IgD-negative memory B cell (primary cell): Measurements from ENCODE around the gene SLC5A2. TPM values are rescaled to one million over a fixed set of nuclear protein-coding genes. Genes with fewer than 3 reads are reported as not detected.
A peak's percentile ranks its signal among the peaks of the same experiment; 100 is the strongest.
"Not testable (repeated sequence)": the region's sequence is repeated elsewhere in the genome, so short reads cannot be mapped to it uniquely, and the experiment has no call there.

Source experiments
- H3K27ac Mint-ChIP-seq, 3 donors: one replicate each; pipeline ENCODE4 v1.8.0; 2020 to 2022; ENCODE audit warnings: mild to moderate bottlenecking in 3 of 3, mixed read lengths in 3 of 3, moderate library complexity in 1 of 3
- H3K27me3 Mint-ChIP-seq: one replicate; pipeline ENCODE4 v1.8.0; 2021; ENCODE audit warnings: mixed read lengths
- H3K36me3 Mint-ChIP-seq: one replicate; pipeline ENCODE4 v1.8.0; 2020; ENCODE audit warnings: mild to moderate bottlenecking, mixed read lengths
- H3K4me1 Mint-ChIP-seq, 3 donors: one replicate each; pipeline ENCODE4 v1.8.0; 2020 to 2022; ENCODE audit warnings: mixed read lengths in 3 of 3, mild to moderate bottlenecking in 1 of 3
- H3K4me3 Mint-ChIP-seq, 4 donors: one replicate each; pipeline ENCODE4 v1.8.0; 2020 to 2022; ENCODE audit warnings: mild to moderate bottlenecking in 4 of 4, mixed read lengths in 4 of 4, moderate library complexity in 3 of 4
- H3K9me3 Mint-ChIP-seq, 3 donors: one replicate each; pipeline ENCODE4 v1.8.0; 2020 to 2021; ENCODE audit warnings: mixed read lengths in 3 of 3, mild to moderate bottlenecking in 1 of 3
- polyA plus RNA-seq: library from polyadenylated mRNA; unstranded; fragments of 300-500 nt; fragmentation: Illumina TruSeq; gene quantifications from one replicate; pipeline ENCODE4 v1.2.3, GENCODE V29; 2021

The SLC5A2 gene
- polyA plus RNA-seq: 0.94 TPM

DNA sequence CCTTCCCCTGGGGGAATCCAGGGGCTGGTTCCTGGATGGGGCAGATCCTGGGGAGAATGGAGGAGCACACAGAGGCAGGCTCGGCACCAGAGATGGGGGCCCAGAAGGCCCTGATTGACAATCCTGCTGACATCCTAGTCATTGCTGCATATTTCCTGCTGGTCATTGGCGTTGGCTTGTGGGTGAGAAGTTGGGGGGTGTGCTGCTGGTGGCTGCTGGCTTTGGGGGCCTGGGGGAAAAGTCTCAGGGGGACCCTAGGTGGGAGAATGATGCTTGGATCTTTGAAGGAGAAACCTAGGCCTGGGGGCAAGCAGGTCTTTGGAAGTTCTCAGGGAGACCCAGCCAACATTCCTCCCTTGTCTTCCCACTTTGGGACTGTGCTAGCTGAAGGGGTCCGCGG, at the start of gene SLC5A2:
Gene SLC5A2 (plus strand): TSS at position 43 of the 400 bp plus-strand sequence. CDS start 14 bp downstream, at position 57.
- peak within 1 kb of the TSS in 1 of 4 donors; percentile 24 for H3K4me3 Mint-ChIP-seq
- H3K4me1 Mint-ChIP-seq: peaks cover 4 to 5% (median 4%) of the 10 kb centered on the region in 3 donors
- H3K27me3 Mint-ChIP-seq: peaks cover 8% of the 10 kb centered on the region
- H3K9me3 Mint-ChIP-seq: peaks cover 0 to 1% (median 0%) of the 10 kb centered on the region in 3 donors
- H3K36me3 Mint-ChIP-seq: peaks cover 2% of the 10 kb centered on the region
- no peak within 1 kb of the TSS for H3K27ac Mint-ChIP-seq

DNA sequence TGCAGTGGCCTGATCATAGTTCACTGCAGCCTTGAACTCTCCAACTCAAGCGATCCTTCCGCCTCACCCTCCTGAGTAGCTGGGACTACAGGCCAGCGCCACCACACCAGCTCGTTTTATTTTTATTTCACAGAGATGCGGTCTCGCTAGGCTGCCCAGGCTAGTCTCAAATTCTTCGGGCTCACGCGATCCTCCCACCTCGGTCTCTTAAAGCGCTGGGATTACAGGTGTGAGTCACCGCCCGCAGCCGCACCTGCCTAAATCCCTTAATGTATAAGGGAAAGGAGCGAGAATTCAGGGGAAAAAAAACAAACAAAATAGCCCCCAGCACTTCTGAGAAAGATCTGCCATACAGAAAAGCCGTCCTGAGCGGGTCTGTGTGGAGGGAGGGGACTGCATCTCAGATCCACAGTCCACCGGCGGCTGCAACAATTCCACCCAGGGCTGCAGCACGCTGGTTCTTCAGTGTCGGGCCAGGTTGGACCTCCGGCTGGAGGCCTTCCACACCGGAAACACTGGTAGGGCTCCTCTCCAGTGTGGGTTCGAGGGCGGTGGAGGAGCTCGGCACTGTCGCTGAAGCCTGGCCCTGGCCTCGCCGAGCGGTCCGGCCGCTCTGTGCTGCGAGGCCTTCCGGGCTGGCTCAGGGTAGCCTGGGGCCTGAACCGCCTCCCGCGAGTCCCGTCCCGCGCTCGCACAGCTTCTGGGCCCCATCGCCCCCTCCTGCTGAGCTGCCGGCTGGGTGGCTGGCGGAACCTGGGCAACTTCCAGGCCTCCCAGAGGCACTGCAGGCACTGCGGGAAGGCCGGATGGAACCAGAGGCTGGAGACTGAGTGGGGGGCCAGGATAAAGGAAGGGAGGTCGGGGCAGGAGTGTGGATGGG, 47.3 kb upstream of the SLC5A2 start:
- Mint-ChIP-seq H3K36me3 (no peaks in the 10 kb centered on the region), H3K27me3 (peaks cover 4% of the 10 kb centered on the region), H3K4me3 (no peak overlapping the region), H3K27ac (no peak overlapping the region), H3K9me3 (no peaks in the 10 kb centered on the region), H3K4me1 (peaks cover 11 to 17% (median 16%) of the 10 kb centered on the region in 3 donors)

GRCh38 chr16:31436221-31437045, 46.5 kb upstream of the SLC5A2 start:
- peaks cover 4% of the 10 kb centered on the region for H3K27me3 Mint-ChIP-seq
- peaks cover 11 to 17% (median 14%) of the 10 kb centered on the region in 3 donors for H3K4me1 Mint-ChIP-seq
- H3K27ac Mint-ChIP-seq: no peak overlapping the region
- H3K4me3 Mint-ChIP-seq: no peak overlapping the region
- H3K9me3 Mint-ChIP-seq: no peaks in the 10 kb centered on the region
- H3K36me3 Mint-ChIP-seq: no peaks in the 10 kb centered on the region

- Mint-ChIP-seq H3K27me3 (peaks cover 4% of the 10 kb centered on the region), H3K27ac (no peak overlapping the region), H3K9me3 (no peaks in the 10 kb centered on the region), H3K4me3 (no peak overlapping the region), H3K4me1 (peaks cover 15 to 22% (median 19%) of the 10 kb centered on the region in 3 donors), H3K36me3 (no peaks in the 10 kb centered on the region)
Observed at GRCh38 chr16:31438414-31438813, 44.5 kb upstream of the SLC5A2 start.

DNA sequence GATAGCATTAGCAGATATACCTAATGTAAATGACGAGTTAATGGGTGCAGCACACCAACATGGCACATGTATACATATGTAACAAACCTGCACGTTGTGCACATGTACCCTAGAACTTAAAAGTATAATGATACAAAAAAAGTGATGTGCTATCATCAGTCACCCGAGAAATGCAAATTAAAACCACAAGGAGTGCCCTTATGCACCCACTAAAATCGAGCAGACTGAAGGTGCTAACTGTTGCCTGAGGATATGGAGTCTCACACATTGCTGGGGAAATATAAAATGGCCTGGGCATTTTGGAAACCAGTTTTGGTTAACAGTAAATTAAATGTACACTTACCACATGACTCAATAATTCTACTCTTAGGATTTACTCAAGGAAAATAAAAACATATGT, 43.9 kb upstream of the SLC5A2 start:
- H3K4me1 Mint-ChIP-seq: peaks cover 15 to 22% (median 19%) of the 10 kb centered on the region in 3 donors
- H3K36me3 Mint-ChIP-seq, H3K27ac Mint-ChIP-seq, H3K27me3 Mint-ChIP-seq, H3K9me3 Mint-ChIP-seq: not testable (repeated sequence)
- H3K4me3 Mint-ChIP-seq: peak overlapping the region in 2 of 4 donors; percentile 1

DNA sequence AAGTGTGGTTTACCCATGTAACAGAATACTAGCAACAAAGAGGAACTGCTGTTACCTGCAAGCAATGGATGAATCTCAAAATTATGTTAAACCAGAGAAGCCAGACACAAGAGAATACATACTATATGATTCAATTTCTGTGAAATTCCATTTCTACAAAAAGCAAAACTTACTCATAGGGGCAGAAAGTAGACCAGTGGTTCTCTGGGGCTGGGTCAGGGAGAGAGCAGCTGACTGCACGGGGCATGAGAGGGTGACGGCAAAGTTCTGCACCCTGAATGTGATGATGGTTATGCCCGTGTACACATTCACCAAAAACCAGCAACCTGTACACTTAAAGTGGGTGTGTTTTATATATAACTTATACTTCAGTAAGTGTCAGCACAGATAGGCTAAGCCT, 43.4 kb upstream of the SLC5A2 start:
- H3K36me3 Mint-ChIP-seq: no peaks in the 10 kb centered on the region
- no peaks in the 10 kb centered on the region for H3K9me3 Mint-ChIP-seq
- H3K4me3 Mint-ChIP-seq: peak overlapping the region in 2 of 4 donors; percentile 1
- no peak overlapping the region for H3K27ac Mint-ChIP-seq
- peaks cover 15 to 22% (median 19%) of the 10 kb centered on the region in 3 donors for H3K4me1 Mint-ChIP-seq
- peaks cover 4% of the 10 kb centered on the region for H3K27me3 Mint-ChIP-seq

DNA sequence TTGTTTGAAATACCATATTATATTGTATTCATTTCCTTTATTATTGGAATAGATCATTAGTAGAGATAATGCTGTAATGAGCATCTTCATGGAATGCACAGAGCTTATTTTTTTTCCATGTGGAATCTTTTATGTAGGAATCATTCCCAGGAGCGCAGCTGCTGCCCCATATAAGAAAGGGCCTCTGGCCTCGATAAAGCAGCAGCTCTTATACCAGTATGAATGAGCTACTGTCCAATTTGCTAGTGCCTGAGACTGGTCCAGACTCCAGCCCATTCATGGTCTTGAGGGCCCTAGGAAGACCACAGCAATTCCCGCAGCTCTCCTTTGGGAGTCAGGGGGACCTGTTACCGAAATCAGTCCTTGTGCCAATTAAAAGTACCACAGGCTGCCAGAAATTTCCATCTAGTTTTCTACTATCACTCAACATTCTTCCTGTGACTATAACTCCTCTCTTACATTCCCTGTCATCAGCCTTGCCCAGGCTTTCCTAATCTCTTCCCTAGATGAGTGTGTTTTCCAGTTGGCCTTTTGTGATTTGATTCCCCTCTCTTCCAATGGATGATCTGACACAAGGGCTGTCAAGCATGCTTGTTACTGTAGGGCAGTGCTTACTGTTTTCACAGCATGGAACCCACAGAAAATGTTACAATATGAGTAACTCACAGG, 42.3 kb upstream of the SLC5A2 start:
- peak overlapping the region in 3 of 4 donors; percentile 1 to 59 (median 56) for H3K4me3 Mint-ChIP-seq
- H3K9me3 Mint-ChIP-seq: no peaks in the 10 kb centered on the region
- peaks cover 15 to 22% (median 19%) of the 10 kb centered on the region in 3 donors for H3K4me1 Mint-ChIP-seq
- H3K27ac Mint-ChIP-seq: no peak overlapping the region
- H3K27me3 Mint-ChIP-seq: peaks cover 4% of the 10 kb centered on the region
- no peaks in the 10 kb centered on the region for H3K36me3 Mint-ChIP-seq

- H3K27ac Mint-ChIP-seq: no peak overlapping the region
- no peaks in the 10 kb centered on the region for H3K36me3 Mint-ChIP-seq
- H3K27me3 Mint-ChIP-seq: peaks cover 4% of the 10 kb centered on the region
Observed at GRCh38 chr16:31441956-31442355, 41.0 kb upstream of the SLC5A2 start.

DNA sequence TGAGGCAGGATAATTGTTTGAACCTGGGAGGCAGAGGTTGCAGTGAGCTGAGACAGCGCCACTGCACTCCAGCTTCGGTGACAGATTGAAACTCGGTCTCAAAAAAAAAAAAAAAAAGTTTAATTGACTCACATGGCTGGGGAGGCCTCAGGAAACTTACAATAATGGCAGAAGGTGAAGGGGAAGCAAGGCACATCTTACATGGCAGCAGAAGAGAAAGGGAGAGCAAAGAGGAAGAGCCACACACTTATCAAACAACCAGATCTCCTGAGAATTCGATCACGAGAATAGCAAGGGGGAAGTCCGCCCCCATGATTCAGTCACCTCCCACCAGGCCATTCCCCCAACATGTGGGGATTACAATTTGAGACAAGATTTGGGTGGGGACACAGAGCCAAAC, 37.0 kb upstream of the SLC5A2 start:
- not testable (repeated sequence) for H3K36me3 Mint-ChIP-seq, H3K4me1 Mint-ChIP-seq, H3K27ac Mint-ChIP-seq, H3K27me3 Mint-ChIP-seq, H3K9me3 Mint-ChIP-seq
- peak overlapping the region in 1 of 4 donors; percentile 12 for H3K4me3 Mint-ChIP-seq

More at GRCh38 chr16:31441956-31442355, 41.0 kb upstream of the SLC5A2 start:
- Mint-ChIP-seq H3K9me3 (no peaks in the 10 kb centered on the region), H3K4me1 (peaks cover 15 to 22% (median 19%) of the 10 kb centered on the region in 3 donors), H3K4me3 (peak overlapping the region; percentile 59 to 86 (median 75))

DNA sequence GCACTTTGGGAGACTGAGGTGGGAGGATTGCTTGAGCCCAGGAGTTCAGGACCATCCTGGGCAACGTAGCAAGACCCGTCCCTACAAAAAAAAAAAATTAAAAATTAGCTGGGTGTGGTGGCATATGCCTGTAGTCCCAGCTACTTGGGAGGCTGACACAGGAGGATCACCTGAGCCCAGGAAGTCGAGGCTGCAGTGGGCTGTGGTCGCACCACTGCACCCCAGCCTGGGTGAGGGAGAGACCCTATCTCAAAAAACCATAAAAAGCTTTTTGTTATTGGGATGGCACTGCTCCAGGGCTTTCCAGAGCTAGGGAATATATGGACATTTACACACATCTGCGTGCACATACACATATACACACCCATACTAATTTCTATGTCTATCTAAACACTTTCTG, 31.7 kb upstream of the SLC5A2 start:
- H3K36me3 Mint-ChIP-seq: peaks cover 3% of the 10 kb centered on the region
- H3K27ac Mint-ChIP-seq: peak overlapping the region in 1 of 3 donors; percentile 53
- H3K9me3 Mint-ChIP-seq: no peaks in the 10 kb centered on the region
- H3K4me3 Mint-ChIP-seq: peak overlapping the region in 1 of 4 donors; percentile 40
- H3K27me3 Mint-ChIP-seq: no peaks in the 10 kb centered on the region
- peaks cover 15 to 24% (median 21%) of the 10 kb centered on the region in 3 donors for H3K4me1 Mint-ChIP-seq

DNA sequence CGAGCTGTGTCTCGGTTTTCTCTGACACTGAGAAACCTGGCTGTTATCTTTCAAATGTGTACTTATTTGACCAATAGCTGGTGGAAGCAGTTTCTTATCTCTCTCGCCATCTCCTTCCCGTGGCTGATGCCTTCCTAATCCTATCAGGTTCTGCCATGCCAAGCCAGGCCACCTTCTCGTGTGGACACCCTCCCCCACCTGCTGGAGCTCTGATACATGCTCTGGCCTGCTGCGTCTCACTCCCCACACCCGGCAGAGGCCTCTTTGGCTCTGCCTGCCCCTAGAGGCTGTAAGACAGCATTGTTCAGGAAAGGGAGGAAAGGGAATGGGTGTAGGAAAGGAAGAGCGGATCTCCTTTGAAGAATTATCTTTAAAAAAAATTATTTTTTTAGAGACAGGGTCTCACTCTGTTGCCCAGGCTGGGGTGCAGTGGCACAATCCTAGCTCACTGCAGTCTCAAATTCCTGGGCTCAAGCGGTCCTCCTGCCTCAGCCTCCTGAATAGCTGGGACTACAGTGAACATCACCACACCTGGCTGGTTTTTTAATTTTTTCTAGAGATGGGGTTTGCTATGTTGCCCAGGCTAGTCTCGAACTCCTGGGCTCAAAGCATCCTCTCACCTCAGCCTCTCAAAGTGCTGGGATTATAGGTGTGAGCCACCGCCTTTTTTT, 31.1 kb upstream of the SLC5A2 start:
- Mint-ChIP-seq H3K27ac (peak overlapping the region in 1 of 3 donors; percentile 77), H3K4me3 (peak overlapping the region in 1 of 4 donors; percentile 40), H3K4me1 (peaks cover 19 to 29% (median 21%) of the 10 kb centered on the region in 3 donors)

DNA sequence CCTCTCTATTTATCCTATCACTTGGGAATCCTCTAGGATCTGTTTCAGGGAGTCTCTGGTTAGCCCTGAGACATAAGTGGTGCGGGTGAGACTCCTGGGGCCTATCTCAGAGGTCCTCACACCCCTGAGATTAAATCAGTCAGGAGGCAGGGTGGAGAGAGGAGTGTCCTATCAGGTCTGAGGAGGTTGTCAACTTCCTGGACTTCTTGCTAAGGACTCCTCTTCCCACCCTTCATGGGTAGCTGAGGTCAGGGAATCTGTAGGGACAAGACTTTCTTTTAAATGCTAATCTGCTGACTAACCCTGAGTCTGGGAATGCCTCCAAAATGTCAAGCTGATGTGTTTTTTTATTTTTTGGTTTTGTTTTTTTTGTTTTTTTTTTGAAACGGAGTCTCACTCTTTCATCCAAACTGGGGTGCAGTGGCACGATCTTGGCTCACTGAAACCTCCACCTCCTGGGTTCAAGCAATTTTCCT, 30.3 kb upstream of the SLC5A2 start:
- Mint-ChIP-seq H3K4me1 (peaks cover 21 to 35% (median 23%) of the 10 kb centered on the region in 3 donors), H3K9me3 (no peaks in the 10 kb centered on the region), H3K4me3 (peak overlapping the region in 1 of 4 donors; percentile 32), H3K27me3 (no peaks in the 10 kb centered on the region), H3K36me3 (peaks cover 3% of the 10 kb centered on the region), H3K27ac (peak overlapping the region in 1 of 3 donors; percentile 77)

More for the DNA sequence above, 31.1 kb upstream of the SLC5A2 start:
- H3K9me3 Mint-ChIP-seq: no peaks in the 10 kb centered on the region
- H3K27me3 Mint-ChIP-seq: no peaks in the 10 kb centered on the region
- peaks cover 3% of the 10 kb centered on the region for H3K36me3 Mint-ChIP-seq

DNA sequence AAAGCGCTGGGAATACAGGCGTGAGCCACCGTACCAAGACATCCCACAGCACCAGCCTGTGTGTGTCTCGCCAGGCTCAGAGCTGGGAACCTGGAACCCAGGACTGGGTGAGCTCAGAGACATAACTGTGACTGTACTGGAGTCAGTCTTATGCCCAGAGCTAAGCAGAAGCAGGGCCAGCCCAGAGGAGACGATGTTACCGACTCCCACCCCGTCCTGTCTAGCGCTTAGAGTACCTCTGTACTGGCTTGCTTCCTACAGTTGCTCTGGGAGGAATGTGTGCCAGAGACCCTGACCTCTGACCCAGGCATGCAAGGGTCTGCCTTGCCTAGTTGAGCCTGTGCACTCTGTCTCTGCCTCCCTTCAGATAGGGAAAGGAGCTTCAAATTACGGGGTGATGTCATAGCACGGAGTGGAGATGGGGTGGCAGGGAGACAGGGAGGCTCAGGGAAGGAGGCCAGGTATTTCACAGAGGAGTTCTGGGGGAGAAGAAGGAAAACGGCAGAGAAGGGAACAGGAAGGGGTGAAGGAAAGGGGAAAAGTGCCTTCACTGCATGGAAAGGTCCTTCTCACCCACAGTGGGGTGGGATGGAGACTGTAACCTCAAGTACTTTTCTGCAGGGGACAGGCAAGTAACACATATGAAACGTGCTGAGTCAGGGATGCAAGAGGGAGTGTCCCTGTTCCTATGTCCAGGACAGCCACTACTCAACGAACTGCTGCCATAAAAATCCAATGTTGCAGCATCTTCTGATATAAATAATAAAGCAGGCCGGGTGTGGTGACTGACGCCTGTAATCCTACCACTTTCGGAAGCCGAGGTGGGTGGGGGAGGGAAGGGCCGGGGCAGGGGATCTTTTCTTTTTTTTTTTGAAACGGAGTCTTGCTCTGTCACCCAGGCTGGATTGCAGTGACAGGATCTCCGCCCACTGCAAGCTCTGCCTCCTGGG, 29.4 kb upstream of the SLC5A2 start:
- Mint-ChIP-seq H3K4me3 (no peak overlapping the region), H3K36me3 (peaks cover 3% of the 10 kb centered on the region), H3K27ac (peak overlapping the region; percentile 45 to 68 (median 55)), H3K27me3 (no peaks in the 10 kb centered on the region), H3K4me1 (peaks cover 26 to 41% (median 27%) of the 10 kb centered on the region in 3 donors), H3K9me3 (no peaks in the 10 kb centered on the region)
